WI38 (cell line): Measurements from ENCODE around the gene PXDN.
"Not testable (repeated sequence)": the region's sequence is repeated elsewhere in the genome, so short reads cannot be mapped to it uniquely, and the experiment has no call there.

Source experiments
- H3K4me3 ChIP-seq: 2 replicates; pipeline ENCODE4 v1.5.1; 2011; ENCODE audit warnings: low read depth, mild to moderate bottlenecking, control low read depth, low read length
- CTCF ChIP-seq: IDR thresholded peaks from 2 replicates; pipeline ENCODE4 v1.5.1; 2012; ENCODE audit warnings: low read depth, mild to moderate bottlenecking, control low read depth, low read length

The PXDN gene

GRCh38 chr2:1713839-1714236 is 30.5 kb downstream of the PXDN start:
- no peak for TF ChIP-seq CTCF
- H3K4me3 ChIP-seq, result no peak overlapping the region

GRCh38 chr2:1713142-1713838 is 31.0 kb downstream of the PXDN start:
- no peak overlapping the region for H3K4me3 ChIP-seq
- TF ChIP-seq CTCF, result no peak

- no peak for TF ChIP-seq CTCF
- H3K4me3 ChIP-seq, result no peak overlapping the region
These were observed 34.3 kb downstream of the PXDN start for GRCh38 chr2:1709946-1710560.

- no peak overlapping the region for H3K4me3 ChIP-seq
- TF ChIP-seq CTCF, result no peak
These were observed 35.0 kb downstream of the PXDN start for GRCh38 chr2:1709335-1709605.

GRCh38 chr2:1708476-1709334 is 35.6 kb downstream of the PXDN start:
- H3K4me3 ChIP-seq, result no peak overlapping the region
- no peak for TF ChIP-seq CTCF

- no peak for TF ChIP-seq CTCF
- H3K4me3 ChIP-seq, result 0 out of 2 replicates have a peak overlapping the region, but pooled peaks have one; percentile 6
These were observed 36.4 kb downstream of the PXDN start for GRCh38 chr2:1707771-1708418.

- H3K4me3 ChIP-seq, result not testable (repeated sequence)
These were observed 38.0 kb downstream of the PXDN start for GRCh38 chr2:1706089-1706841.
